ENCODE measurements around the gene WDR91.
"Not testable (repeated sequence)": the region's sequence is repeated elsewhere in the genome, so short reads cannot be mapped to it uniquely, and the experiment has no call there.

DNA sequence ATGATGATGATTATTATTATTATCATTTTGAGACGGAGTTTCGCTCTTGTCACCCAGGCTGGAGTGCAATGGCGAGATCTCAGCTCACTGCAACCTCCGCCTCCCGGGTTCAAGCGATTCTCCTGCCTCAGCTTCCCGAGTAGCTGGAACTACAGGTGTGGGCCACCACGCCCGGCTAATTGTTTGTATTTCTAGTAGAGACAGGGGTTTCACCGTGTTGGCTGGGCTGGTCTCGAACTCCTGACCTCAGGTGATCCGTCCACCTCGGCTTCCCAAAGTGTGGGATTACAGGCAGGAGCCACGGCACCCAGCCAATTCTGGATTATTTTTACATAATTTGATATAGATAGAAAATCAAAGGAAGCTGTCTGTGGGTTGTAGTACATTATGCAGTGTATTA is 22.8 kb upstream of the WDR91 start:
- TF ChIP-seq, protein P1, sequence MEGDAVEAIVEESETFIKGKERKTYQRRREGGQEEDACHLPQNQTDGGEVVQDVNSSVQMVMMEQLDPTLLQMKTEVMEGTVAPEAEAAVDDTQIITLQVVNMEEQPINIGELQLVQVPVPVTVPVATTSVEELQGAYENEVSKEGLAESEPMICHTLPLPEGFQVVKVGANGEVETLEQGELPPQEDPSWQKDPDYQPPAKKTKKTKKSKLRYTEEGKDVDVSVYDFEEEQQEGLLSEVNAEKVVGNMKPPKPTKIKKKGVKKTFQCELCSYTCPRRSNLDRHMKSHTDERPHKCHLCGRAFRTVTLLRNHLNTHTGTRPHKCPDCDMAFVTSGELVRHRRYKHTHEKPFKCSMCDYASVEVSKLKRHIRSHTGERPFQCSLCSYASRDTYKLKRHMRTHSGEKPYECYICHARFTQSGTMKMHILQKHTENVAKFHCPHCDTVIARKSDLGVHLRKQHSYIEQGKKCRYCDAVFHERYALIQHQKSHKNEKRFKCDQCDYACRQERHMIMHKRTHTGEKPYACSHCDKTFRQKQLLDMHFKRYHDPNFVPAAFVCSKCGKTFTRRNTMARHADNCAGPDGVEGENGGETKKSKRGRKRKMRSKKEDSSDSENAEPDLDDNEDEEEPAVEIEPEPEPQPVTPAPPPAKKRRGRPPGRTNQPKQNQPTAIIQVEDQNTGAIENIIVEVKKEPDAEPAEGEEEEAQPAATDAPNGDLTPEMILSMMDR (IDR thresholded peaks at IDR 0.05; ENCODE audit: insufficient read depth, low read depth, low read length) = not testable (repeated sequence)
- TF ChIP-seq EZH2 (IDR thresholded peaks at IDR 0.05; ENCODE audit: insufficient read depth, low read length) = not testable (repeated sequence)

Data from astrocyte (in vitro differentiated cells and primary cell).